Immature natural killer cell (primary cell): Measurements from ENCODE around the gene IZUMO2. TPM values are rescaled to one million over a fixed set of nuclear protein-coding genes. Genes with fewer than 3 reads are reported as not detected.

ENCODE experiments used
- DNase-seq, 3 donors: peaks; one replicate each; pipeline ENCODE4 v3.0.0; 2022; ENCODE audit warnings: mixed read lengths in 1 of 3
- H3K27ac Mint-ChIP-seq, 6 donors: one replicate each; pipeline ENCODE4 v1.8.0; 2020; ENCODE audit warnings: mixed read lengths in 6 of 6, mild to moderate bottlenecking in 5 of 6, inconsistent platforms in 4 of 6, moderate library complexity in 3 of 6
- H3K27me3 Mint-ChIP-seq, 3 donors: one replicate each; pipeline ENCODE4 v1.8.0; 2020 to 2021; ENCODE audit warnings: low read depth in 3 of 3, mild to moderate bottlenecking in 3 of 3, mixed read lengths in 3 of 3, moderate library complexity in 3 of 3, inconsistent platforms in 1 of 3
- H3K36me3 Mint-ChIP-seq, 3 donors: one replicate each; pipeline ENCODE4 v1.8.0; 2020; ENCODE audit warnings: mixed read lengths in 3 of 3, inconsistent platforms in 2 of 3, mild to moderate bottlenecking in 2 of 3
- H3K4me1 Mint-ChIP-seq, 2 donors: one replicate each; pipeline ENCODE4 v1.8.0; 2020; ENCODE audit warnings: inconsistent platforms in 2 of 2, mild to moderate bottlenecking in 2 of 2, mixed read lengths in 2 of 2, moderate library complexity in 1 of 2
- H3K4me3 Mint-ChIP-seq, 5 donors: one replicate each; pipeline ENCODE4 v1.8.0; 2020; ENCODE audit warnings: mild to moderate bottlenecking in 5 of 5, mixed read lengths in 5 of 5, inconsistent platforms in 3 of 5, moderate library complexity in 3 of 5
- H3K9me3 Mint-ChIP-seq, 6 donors: one replicate each; pipeline ENCODE4 v1.8.0; 2020; ENCODE audit warnings: mild to moderate bottlenecking in 6 of 6, mixed read lengths in 6 of 6, inconsistent platforms in 4 of 6, moderate library complexity in 3 of 6
- polyA plus RNA-seq, 3 donors: library from polyadenylated mRNA; unstranded; fragments of 300-500 nt; fragmentation: Illumina TruSeq; gene quantifications; one replicate each; pipeline ENCODE4 v1.2.3, GENCODE V29; 2021

Gene IZUMO2
- polyA plus RNA-seq, 3 donors from 2014 or later: not detected

DNA sequence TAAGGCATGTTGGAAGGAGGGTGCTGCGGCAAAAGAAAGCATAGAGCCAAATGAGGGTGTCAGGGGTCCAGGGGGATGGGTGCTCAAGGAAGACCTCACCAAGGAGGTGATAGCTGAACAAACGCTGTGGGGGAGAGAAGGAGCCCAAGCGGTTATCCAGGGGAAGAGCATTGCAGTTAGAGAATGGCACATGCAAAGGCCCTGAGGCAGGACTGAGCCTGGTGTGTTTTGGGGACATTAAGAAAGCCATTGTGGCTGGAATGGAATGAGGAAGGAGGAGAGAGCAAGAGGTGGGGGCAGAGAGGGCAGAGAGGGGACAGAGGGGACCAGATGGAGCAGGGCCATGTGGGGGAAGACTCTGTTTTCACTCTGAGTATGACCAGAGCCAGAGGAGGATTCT is 34.3 kb upstream of the IZUMO2 start:
- Mint-ChIP-seq H3K4me3 (no peak overlapping the region), H3K4me1 (no peaks in the 10 kb centered on the region), H3K36me3 (no peaks in the 10 kb centered on the region), H3K9me3 (no peaks in the 10 kb centered on the region), H3K27me3 (peaks cover 4 to 15% (median 12%) of the 10 kb centered on the region in 3 donors), H3K27ac (no peak overlapping the region)
- DNase-seq: no peak

DNA sequence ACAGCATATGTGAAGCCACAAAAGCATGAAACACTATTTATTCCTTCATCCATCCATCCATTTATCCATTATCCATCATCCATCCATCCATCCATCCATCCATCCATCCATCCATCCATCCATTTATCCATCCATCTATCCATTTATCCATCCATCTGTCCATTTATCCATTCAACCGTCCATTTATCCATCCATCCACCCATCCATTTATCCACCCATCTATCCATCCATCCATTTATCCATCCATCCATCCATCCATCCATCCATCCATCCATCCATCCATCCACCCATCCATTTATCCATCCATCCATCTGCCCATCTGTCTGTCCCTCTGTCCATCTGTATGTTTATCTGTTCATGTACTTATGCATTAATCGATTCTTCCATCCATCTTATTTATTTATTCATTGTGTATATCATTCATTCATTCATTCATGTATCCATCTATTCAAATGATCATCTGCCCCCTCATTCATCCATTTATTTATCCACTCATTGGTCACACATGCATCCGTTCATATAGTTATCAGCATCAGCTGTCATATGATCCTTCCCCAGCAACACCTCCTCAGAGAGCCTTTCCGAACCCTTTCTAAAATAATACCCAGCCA is 33.3 kb upstream of the IZUMO2 start:
- Mint-ChIP-seq H3K4me1 (no peaks in the 10 kb centered on the region), H3K27ac (peak overlapping the region in 1 of 6 donors; percentile 42), H3K9me3 (no peaks in the 10 kb centered on the region), H3K4me3 (no peak overlapping the region), H3K27me3 (peaks cover 4 to 20% (median 10%) of the 10 kb centered on the region in 3 donors), H3K36me3 (no peaks in the 10 kb centered on the region)
- DNase-seq: no peak

DNA sequence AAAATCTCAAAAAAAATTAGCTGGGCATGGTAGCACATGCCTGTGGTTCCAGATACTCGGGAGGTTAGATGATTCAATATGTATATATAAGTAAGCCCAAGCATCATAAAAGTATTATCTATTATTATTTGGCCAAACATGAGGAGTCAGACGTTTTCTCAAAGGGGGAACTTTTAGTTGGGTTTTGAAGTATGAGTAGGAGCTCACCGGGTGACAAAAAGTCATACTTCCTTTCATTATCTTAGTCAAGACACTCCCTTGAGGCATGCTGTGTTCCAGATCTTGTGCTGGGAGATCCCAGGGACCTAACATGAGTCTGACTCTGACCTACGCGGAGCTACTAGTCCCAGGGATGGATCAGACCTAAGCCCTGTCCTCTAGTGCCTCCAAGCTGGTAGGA is 32.1 kb upstream of the IZUMO2 start:
- no peak overlapping the region for H3K27ac Mint-ChIP-seq
- no peaks in the 10 kb centered on the region for H3K4me1 Mint-ChIP-seq
- H3K36me3 Mint-ChIP-seq: no peaks in the 10 kb centered on the region
- no peaks in the 10 kb centered on the region for H3K9me3 Mint-ChIP-seq
- no peak overlapping the region for H3K4me3 Mint-ChIP-seq
- H3K27me3 Mint-ChIP-seq: peaks cover 4 to 20% (median 6%) of the 10 kb centered on the region in 3 donors
- DNase-seq: no peak

DNA sequence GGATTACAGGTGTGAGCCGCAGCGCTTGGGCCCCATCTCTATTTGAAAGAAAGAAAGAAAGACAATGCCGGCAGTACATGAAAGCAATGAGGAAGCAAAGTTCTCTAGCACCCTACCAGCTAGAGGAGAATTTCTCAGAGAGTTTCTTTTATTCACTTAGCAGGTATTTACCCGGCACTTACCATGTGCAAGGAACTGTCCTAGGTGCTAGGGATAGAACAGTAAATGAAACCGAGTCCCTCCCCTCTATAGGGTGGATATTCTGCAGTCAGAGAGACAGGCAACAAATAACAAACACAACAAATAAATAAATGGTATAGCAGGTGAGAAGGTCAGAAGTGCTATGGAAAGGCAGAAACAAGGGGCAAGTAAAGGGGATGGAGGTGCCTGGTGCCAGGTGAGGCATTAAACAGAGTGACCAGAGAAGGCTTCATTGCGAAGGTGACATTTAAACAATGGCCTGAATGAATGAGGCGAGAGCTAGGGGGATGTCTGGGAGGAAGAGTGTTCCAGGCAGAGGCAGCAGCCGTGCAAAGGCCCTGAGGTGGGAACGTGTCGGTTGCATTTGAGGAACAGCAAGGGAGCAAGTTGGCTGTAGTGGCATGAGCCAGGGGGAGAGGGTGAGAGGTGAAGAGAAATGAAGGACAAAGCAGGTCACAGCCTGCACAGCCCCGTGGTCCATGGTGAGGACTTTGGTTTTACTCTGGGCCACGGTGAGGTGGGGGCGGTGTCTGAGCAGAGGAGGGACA is 29.6 kb upstream of the IZUMO2 start:
- H3K36me3 Mint-ChIP-seq: no peaks in the 10 kb centered on the region
- peaks cover 4 to 16% (median 5%) of the 10 kb centered on the region in 3 donors for H3K27me3 Mint-ChIP-seq
- H3K4me3 Mint-ChIP-seq: no peak overlapping the region
- no peaks in the 10 kb centered on the region for H3K4me1 Mint-ChIP-seq
- no peak for DNase-seq
- no peak overlapping the region for H3K27ac Mint-ChIP-seq
- no peaks in the 10 kb centered on the region for H3K9me3 Mint-ChIP-seq

GRCh38 chr19:50191216-50191615 is 28.1 kb upstream of the IZUMO2 start:
- no peak for DNase-seq

GRCh38 chr19:50190439-50190891 is 27.4 kb upstream of the IZUMO2 start:
- peaks cover 2 to 12% (median 5%) of the 10 kb centered on the region in 3 donors for H3K27me3 Mint-ChIP-seq
- no peak overlapping the region for H3K27ac Mint-ChIP-seq
- H3K4me3 Mint-ChIP-seq: no peak overlapping the region
- H3K9me3 Mint-ChIP-seq: no peaks in the 10 kb centered on the region
- no peaks in the 10 kb centered on the region for H3K36me3 Mint-ChIP-seq
- H3K4me1 Mint-ChIP-seq: no peaks in the 10 kb centered on the region
- DNase-seq: no peak

More at GRCh38 chr19:50191216-50191615, 28.1 kb upstream of the IZUMO2 start:
- Mint-ChIP-seq H3K27ac (no peak overlapping the region), H3K4me1 (no peaks in the 10 kb centered on the region), H3K4me3 (no peak overlapping the region), H3K36me3 (no peaks in the 10 kb centered on the region), H3K27me3 (peaks cover 3 to 13% (median 5%) of the 10 kb centered on the region in 3 donors), H3K9me3 (no peaks in the 10 kb centered on the region)

DNA sequence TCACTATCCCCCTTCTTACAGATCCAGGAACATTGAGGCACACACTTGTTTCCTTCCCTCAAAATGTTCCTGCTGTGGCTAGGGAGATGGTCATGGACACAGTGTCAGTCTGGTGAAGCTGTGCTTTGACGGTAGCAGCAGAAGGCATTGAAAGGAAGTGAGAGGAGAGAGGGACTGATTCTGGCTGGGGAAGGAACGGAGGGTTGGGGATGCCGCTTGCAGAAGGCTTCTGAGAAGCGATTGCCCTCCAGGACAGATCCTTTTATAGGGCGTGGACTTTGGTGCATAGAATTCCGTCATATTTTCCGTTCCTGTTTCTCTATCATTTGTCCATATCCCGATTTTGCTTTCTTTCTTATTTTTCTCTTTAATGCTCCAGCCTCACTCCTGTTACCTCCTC is 26.2 kb upstream of the IZUMO2 start:
- no peaks in the 10 kb centered on the region for H3K36me3 Mint-ChIP-seq
- H3K27ac Mint-ChIP-seq: no peak overlapping the region
- H3K4me1 Mint-ChIP-seq: no peaks in the 10 kb centered on the region
- DNase-seq: no peak
- peaks cover 2 to 12% (median 5%) of the 10 kb centered on the region in 3 donors for H3K27me3 Mint-ChIP-seq
- no peaks in the 10 kb centered on the region for H3K9me3 Mint-ChIP-seq
- no peak overlapping the region for H3K4me3 Mint-ChIP-seq

DNA sequence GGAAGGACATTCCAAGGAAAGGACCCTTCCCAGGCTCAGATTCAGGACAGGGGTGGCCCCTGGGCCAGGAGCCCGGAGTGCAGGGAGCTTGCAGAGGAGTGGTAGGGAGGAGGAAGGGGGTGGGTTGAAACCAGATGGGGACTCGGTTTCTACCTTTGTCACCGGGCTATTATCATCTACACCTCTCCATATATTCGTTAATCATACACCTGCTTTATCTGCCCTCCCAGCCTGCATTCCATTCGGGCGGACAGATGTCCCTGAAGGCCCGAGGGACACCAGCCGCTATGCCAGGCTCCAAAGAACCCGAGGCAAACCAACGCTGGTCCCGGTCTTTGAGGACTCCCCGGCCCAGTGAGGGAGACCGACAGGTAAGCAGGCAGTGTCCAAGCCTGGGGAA is 24.9 kb upstream of the IZUMO2 start:
- Mint-ChIP-seq H3K4me3 (no peak overlapping the region), H3K27ac (no peak overlapping the region), H3K36me3 (no peaks in the 10 kb centered on the region), H3K27me3 (peaks cover 0 to 9% (median 4%) of the 10 kb centered on the region in 3 donors), H3K4me1 (no peaks in the 10 kb centered on the region), H3K9me3 (no peaks in the 10 kb centered on the region)
- DNase-seq: no peak

- Mint-ChIP-seq H3K27me3 (peaks cover 1 to 4% (median 2%) of the 10 kb centered on the region in 3 donors), H3K9me3 (no peaks in the 10 kb centered on the region), H3K27ac (no peak overlapping the region), H3K4me3 (no peak overlapping the region), H3K36me3 (no peaks in the 10 kb centered on the region), H3K4me1 (no peaks in the 10 kb centered on the region)
- no peak for DNase-seq
Measured at GRCh38 chr19:50184196-50184595, 21.1 kb upstream of the IZUMO2 start.

DNA sequence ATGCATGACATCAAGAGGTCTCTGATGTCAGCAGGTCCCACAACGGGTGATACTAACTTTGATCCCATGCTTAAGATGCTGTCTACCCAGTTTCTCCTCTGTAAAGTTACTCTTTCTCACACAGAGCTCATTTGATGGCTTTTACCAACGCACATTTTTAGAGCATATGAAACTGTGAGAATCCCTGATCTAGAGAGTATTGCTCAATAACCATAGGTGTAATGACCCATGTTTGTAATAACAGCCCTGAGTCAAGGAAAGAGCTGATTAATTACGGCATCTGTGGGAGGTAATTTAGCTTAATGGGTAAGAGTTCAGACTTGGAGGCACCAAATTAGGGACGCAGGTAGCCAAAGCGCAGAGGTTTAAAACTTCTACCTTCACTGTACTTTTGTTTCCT is 18.0 kb upstream of the IZUMO2 start:
- Mint-ChIP-seq H3K36me3 (peaks cover 0 to 3% (median 0%) of the 10 kb centered on the region in 3 donors), H3K27ac (no peak overlapping the region), H3K9me3 (no peaks in the 10 kb centered on the region), H3K4me1 (no peaks in the 10 kb centered on the region), H3K4me3 (no peak overlapping the region), H3K27me3 (peaks cover 1 to 4% (median 3%) of the 10 kb centered on the region in 3 donors)
- DNase-seq: no peak

DNA sequence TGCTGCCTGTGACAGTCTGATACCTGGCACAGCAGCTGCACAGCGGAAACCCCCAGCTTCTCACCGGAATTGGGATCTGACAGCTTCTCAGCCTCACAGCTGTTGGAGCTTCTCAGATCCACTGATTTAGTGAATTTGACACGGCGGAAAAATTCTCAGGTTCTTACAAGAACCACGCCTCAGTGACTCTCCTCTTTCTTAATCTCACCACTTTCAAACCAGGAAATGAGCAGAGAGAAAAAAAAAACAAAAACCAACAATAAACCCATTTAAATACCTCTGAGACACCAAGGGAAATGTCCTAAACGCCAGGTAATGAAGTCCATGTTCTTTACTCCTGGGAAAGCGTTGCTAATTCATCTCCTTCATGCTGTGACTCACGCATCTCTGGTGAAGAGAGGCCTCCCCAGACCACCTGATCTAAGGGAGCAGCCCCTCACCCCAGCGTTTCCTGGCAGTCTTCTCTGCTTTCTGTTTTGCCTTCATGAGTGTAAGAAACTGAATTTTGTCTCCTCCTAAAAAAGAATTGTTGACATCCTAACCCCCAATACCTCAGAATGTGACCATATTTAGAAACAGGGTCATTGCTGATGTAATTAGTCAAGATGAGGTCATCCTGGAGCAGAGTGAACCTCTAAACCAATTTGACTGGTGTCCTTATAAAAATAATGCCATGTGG is 15.9 kb upstream of the IZUMO2 start:
- Mint-ChIP-seq H3K27me3 (peaks cover 4 to 7% (median 5%) of the 10 kb centered on the region in 3 donors), H3K27ac (no peak overlapping the region), H3K4me1 (no peaks in the 10 kb centered on the region), H3K36me3 (peaks cover 0 to 3% (median 0%) of the 10 kb centered on the region in 3 donors), H3K4me3 (no peak overlapping the region), H3K9me3 (no peaks in the 10 kb centered on the region)
- DNase-seq: no peak

DNA sequence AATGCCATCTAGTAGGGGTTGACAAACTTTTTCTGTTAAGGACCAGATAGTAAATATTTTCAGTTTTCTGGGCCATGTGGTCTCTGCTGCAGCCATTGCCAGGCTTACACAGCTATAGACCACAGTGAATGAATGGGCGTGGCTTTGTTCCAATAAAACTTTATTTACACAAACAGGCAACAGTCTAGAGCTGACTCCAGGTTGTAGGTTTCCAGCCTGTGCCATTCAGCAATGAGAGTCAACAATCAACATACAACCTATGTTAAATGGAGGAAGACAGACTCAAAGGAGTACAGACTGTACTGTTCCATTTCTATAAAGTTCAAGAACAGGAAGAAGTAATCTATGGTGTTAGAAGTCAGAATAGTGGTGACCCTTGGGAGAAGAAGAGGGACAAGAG is 15.2 kb upstream of the IZUMO2 start:
- H3K27me3 Mint-ChIP-seq: peaks cover 4 to 7% (median 5%) of the 10 kb centered on the region in 3 donors

DNA sequence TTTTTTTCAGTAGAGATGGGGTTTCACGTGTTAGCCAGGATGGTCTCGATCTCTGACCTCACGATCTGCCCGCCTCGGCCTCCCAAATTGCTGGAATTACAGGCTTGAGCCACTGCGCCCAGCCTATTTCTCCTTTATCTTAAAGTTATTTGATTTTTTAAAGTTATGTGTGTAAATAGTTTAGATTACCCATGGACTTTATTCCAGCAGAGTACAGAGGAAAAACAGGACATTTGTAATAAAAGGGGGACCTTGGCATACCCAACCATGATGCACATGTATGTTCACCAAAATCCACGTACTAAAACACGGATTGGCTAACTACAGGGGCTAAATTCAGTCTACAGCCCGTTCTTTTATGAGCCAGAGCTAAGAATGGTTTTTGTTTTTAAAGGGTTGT is 13.7 kb upstream of the IZUMO2 start:
- H3K4me1 Mint-ChIP-seq: no peaks in the 10 kb centered on the region
- DNase-seq: no peak
- H3K4me3 Mint-ChIP-seq: no peak overlapping the region
- H3K27ac Mint-ChIP-seq: no peak overlapping the region
- peaks cover 0 to 3% (median 0%) of the 10 kb centered on the region in 3 donors for H3K36me3 Mint-ChIP-seq
- H3K27me3 Mint-ChIP-seq: peaks cover 2 to 9% (median 3%) of the 10 kb centered on the region in 3 donors
- H3K9me3 Mint-ChIP-seq: peaks cover 0 to 2% (median 0%) of the 10 kb centered on the region in 6 donors

More for the DNA sequence above, 15.2 kb upstream of the IZUMO2 start:
- Mint-ChIP-seq H3K4me3 (no peak overlapping the region), H3K9me3 (no peaks in the 10 kb centered on the region), H3K4me1 (no peaks in the 10 kb centered on the region), H3K27ac (no peak overlapping the region), H3K36me3 (peaks cover 0 to 3% (median 0%) of the 10 kb centered on the region in 3 donors)
- DNase-seq: no peak

- Mint-ChIP-seq H3K9me3 (peaks cover 0 to 2% (median 0%) of the 10 kb centered on the region in 6 donors), H3K27ac (no peak overlapping the region), H3K27me3 (peaks cover 2 to 10% (median 3%) of the 10 kb centered on the region in 3 donors), H3K4me1 (no peaks in the 10 kb centered on the region), H3K4me3 (no peak overlapping the region), H3K36me3 (peaks cover 0 to 3% (median 0%) of the 10 kb centered on the region in 3 donors)
- no peak for DNase-seq
Measured at GRCh38 chr19:50175924-50176323, 12.8 kb upstream of the IZUMO2 start.
